ENCODE results near the gene TMEM150B.

DNA sequence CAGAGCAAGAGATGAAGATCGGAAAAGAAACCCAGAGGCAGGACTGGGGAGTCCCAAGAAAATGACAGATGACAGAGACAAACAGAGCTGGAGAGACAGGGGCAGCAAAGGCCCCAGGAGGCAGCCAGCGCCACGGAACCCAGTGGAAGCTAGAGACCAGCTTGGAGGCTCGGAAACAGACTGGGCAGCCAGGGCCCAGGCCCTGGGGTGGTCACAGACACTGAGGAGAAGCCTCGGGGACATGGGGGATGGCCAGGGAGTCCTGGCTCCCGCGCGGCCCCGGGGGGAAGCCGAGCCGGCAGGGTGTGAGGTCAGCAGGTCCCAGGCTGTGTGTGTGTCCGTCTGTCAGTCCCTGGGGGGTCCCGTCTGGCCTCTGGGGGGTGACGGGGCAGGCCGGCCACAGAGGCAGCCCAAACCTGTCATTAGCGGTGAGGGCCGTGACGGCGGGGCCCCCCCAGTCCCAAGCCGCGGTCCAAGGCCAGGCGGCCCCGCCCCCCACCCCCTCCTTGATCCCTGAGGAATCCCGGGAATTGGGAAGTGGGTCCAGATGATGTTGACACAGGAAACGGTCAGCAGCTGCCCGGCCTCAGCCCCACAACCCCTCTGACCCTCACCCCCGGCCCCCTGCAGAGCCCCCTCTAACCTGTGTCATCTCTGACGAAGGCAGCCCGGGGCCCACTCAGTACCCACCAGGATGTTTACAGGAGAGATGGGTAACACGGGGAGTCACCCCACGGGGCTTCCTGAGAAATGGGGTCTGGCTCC is 49.0 kb upstream of the TMEM150B start:
- TF ChIP-seq ZBTB7A (CRISPR knock-in tag; IDR thresholded peaks at IDR 0.05) (no peak), ZSCAN9 (CRISPR knock-in tag; IDR thresholded peaks at IDR 0.05; ENCODE audit: borderline replicate concordance) (no peak), TAF1 (CRISPR knock-in tag; IDR thresholded peaks at IDR 0.05) (no peak)
- TF ChIP-seq, protein P1, sequence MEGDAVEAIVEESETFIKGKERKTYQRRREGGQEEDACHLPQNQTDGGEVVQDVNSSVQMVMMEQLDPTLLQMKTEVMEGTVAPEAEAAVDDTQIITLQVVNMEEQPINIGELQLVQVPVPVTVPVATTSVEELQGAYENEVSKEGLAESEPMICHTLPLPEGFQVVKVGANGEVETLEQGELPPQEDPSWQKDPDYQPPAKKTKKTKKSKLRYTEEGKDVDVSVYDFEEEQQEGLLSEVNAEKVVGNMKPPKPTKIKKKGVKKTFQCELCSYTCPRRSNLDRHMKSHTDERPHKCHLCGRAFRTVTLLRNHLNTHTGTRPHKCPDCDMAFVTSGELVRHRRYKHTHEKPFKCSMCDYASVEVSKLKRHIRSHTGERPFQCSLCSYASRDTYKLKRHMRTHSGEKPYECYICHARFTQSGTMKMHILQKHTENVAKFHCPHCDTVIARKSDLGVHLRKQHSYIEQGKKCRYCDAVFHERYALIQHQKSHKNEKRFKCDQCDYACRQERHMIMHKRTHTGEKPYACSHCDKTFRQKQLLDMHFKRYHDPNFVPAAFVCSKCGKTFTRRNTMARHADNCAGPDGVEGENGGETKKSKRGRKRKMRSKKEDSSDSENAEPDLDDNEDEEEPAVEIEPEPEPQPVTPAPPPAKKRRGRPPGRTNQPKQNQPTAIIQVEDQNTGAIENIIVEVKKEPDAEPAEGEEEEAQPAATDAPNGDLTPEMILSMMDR (CRISPR knock-in tag; IDR thresholded peaks at IDR 0.05), result no peak

Measured in HepG2 (cell line).